Smooth muscle cell (in vitro differentiated cells): ENCODE measurements around the gene MYO1D. TPM values are rescaled to one million over a fixed set of nuclear protein-coding genes. Genes with fewer than 3 reads are reported as not detected.

ENCODE experiments used
- DNase-seq: peaks from one replicate; lab custom pipeline; 2025; ENCODE audit not compliant: unreplicated experiment; lab: John Stamatoyannopoulos, UW
- H2AFZ ChIP-seq: fragments of 200-600 bp; sonication (generic); 2 replicates; pipeline ENCODE4 v1.6.0; 2016; ENCODE audit warnings: antibody characterized with exemption, low read depth, mild to moderate bottlenecking
- H3F3A ChIP-seq: fragments of 200-600 bp; sonication (generic); 2 replicates; pipeline ENCODE4 v1.6.0; 2017; ENCODE audit warnings: antibody characterized with exemption, low read depth
- H3K27ac ChIP-seq: fragments of 200-600 bp; sonication (generic); 2 replicates; pipeline ENCODE4 v1.5.1; 2016; ENCODE audit warnings: low read depth, mild to moderate bottlenecking
- H3K27me3 ChIP-seq: fragments of 200-600 bp; sonication (generic); 2 replicates; pipeline ENCODE4 v1.6.1; 2016; ENCODE audit warnings: low read depth, mild to moderate bottlenecking
- H3K36me3 ChIP-seq: fragments of 200-600 bp; sonication (generic); 2 replicates; pipeline ENCODE4 v1.5.1; 2016; ENCODE audit warnings: low read depth
- H3K4me1 ChIP-seq: fragments of 200-600 bp; sonication (generic); 2 replicates; pipeline ENCODE4 v1.5.1; 2016; ENCODE audit warnings: low read depth
- H3K4me2 ChIP-seq: fragments of 200-600 bp; sonication (generic); 2 replicates; pipeline ENCODE4 v1.6.0; 2016; ENCODE audit warnings: mild to moderate bottlenecking
- H3K4me3 ChIP-seq: fragments of 200-600 bp; sonication (generic); 2 replicates; pipeline ENCODE4 v1.5.1; 2016; ENCODE audit warnings: mild to moderate bottlenecking
- H3K79me2 ChIP-seq: fragments of 200-600 bp; sonication (generic); 2 replicates; pipeline ENCODE4 v1.6.0; 2016; ENCODE audit warnings: low read depth, mild to moderate bottlenecking
- H3K9ac ChIP-seq: fragments of 200-600 bp; sonication (generic); 2 replicates; pipeline ENCODE4 v1.6.0; 2016; ENCODE audit warnings: low read depth
- H3K9me3 ChIP-seq: fragments of 200-600 bp; sonication (generic); replicated peaks from 2 replicates; pipeline ENCODE4 v1.5.1; 2016; ENCODE audit warnings: low read depth
- H4K20me1 ChIP-seq: fragments of 200-600 bp; sonication (generic); 2 replicates; pipeline ENCODE4 v1.6.0; 2016; ENCODE audit warnings: low read depth
- WGBS: methylation state at CpG from one replicate; pipeline ENCODE4 v1.1.7; 2016; ENCODE audit warnings: low lambda C conversion rate; 5-methylcytosine and 5-hydroxymethylcytosine counted together
- polyA plus RNA-seq: library from polyadenylated mRNA; unstranded; fragments of >200 nt; fragmentation: Nextera tagmentation; extraction: Ambion mirVana; gene quantifications from 2 replicates; pipeline ENCODE4 v1.2.1, GENCODE V29; 2016
- total RNA-seq: library from RNA; depleted of rRNA; stranded (reverse); fragments of >200 nt; gene quantifications from 2 replicates; pipeline ENCODE4 v1.2.3, GENCODE V29; 2014
- TF ChIP-seq, protein P1 (sequence below): fragments of 200-600 bp; sonication (generic); IDR thresholded peaks from 2 replicates; pipeline ENCODE4 v1.5.1; 2017; ENCODE audit warnings: borderline replicate concordance, mild to moderate bottlenecking, antibody characterized with exemption; ENCODE audit not compliant: insufficient read depth, poor library complexity, severe bottlenecking

MYO1D gene
- total and polyA plus RNA-seq, 2 experiments from 2014 or later, result 13.9 to 35.7 TPM

DNA sequence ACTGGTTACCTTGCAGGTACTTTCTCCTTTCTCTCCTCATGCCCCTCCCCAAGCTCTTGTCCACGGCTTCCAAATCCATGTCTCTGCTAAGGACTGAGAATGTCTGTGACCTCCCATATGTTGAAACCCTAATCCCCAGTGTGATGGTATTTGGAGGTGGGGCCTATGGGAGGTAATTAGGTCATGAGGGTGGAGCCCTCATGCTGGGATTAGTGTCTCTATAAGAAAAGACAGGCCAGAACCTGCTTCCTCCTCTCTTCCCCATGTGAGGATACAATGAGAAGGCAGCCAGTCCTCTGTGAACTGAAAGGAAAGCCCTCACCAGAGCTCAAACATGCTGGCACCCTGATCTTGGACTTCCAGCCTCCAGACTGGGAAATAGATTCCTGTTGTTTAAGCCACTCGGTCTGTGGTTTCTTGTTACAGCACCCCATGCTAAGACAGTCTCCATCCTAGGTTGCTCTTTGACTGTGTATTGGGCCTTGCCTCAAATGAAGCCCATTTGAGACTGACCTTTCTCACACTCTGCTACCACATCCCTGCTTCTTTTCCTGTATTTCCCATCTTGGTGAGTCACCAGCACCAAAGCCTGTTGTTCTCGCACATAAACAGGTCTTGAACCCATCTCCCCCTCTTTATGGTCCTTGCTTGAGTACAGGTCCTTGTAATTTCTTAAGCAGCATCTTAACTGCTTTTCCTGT is 255.2 kb downstream of the MYO1D start:
- Histone ChIP-seq H3K4me2 (no peak overlapping the region), H3K9ac (no peak overlapping the region), H3K79me2 (no peaks in the 10 kb centered on the region), H3K27me3 (no peaks in the 10 kb centered on the region), H3K4me3 (no peak overlapping the region), H4K20me1 (no peaks in the 10 kb centered on the region), H2AFZ (no peak overlapping the region), H3K4me1 (peaks cover 14% of the 10 kb centered on the region), H3K27ac (no peak overlapping the region), H3K36me3 (no peaks in the 10 kb centered on the region), H3K9me3 (no peaks in the 10 kb centered on the region), H3F3A (no peaks in the 10 kb centered on the region)
- WGBS, result 55% methylated on average over 3 of the region's 3 CpGs
- DNase-seq, result no peak
- TF ChIP-seq, protein P1, sequence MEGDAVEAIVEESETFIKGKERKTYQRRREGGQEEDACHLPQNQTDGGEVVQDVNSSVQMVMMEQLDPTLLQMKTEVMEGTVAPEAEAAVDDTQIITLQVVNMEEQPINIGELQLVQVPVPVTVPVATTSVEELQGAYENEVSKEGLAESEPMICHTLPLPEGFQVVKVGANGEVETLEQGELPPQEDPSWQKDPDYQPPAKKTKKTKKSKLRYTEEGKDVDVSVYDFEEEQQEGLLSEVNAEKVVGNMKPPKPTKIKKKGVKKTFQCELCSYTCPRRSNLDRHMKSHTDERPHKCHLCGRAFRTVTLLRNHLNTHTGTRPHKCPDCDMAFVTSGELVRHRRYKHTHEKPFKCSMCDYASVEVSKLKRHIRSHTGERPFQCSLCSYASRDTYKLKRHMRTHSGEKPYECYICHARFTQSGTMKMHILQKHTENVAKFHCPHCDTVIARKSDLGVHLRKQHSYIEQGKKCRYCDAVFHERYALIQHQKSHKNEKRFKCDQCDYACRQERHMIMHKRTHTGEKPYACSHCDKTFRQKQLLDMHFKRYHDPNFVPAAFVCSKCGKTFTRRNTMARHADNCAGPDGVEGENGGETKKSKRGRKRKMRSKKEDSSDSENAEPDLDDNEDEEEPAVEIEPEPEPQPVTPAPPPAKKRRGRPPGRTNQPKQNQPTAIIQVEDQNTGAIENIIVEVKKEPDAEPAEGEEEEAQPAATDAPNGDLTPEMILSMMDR, result no peak

DNA sequence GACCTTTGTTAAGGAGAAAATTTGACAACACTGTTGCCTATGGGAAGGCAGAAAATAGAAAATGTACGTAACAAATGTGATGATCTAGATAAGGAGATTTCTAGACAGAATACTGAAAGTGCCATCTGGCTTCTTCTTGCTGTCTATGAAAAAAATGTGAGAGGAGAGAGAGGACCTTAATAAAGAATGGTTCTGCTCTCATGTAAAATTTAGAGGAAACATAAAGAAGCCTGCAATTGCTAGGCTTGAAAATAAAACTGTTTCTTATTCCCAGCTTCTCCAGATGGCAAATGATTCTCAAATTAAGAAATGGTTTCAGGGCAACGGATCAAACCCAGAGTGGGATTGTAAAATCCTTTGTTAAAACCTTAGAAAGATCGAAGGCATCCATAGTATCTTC is 261.6 kb downstream of the MYO1D start:
- no peak overlapping the region for H3K9ac ChIP-seq
- TF ChIP-seq, protein P1, result no peak
- DNase-seq, result no peak

DNA sequence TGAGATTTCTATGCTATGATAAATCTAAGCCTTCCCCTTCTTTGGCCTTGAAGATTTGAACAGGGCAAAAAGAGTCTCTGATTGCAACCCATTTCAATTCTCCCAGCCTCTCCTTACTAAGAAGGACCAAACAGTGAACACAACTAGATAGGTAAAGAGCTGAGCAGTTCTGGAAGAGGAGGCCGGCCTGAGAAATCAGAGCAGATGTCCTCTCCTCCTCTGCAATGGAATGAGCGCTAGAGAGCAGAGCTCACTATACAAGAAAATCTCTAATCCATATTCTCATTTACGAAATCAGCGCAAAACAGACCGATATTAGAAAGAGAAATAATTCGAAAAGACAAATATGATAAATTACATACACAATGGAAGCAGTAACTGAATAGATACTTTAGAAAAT is 266.0 kb downstream of the MYO1D start:
- TF ChIP-seq, protein P1, result no peak
- DNase-seq, result no peak
- Histone ChIP-seq H3K4me3 (no peak overlapping the region), H3K36me3 (no peaks in the 10 kb centered on the region), H3K9ac (no peak overlapping the region), H3K27ac (no peak overlapping the region), H3K27me3 (no peaks in the 10 kb centered on the region), H3K79me2 (no peaks in the 10 kb centered on the region), H3F3A (no peaks in the 10 kb centered on the region), H2AFZ (no peak overlapping the region), H4K20me1 (no peaks in the 10 kb centered on the region), H3K9me3 (no peaks in the 10 kb centered on the region), H3K4me2 (no peak overlapping the region), H3K4me1 (peaks cover 8% of the 10 kb centered on the region)
- 94% methylated on average over 6 of the region's 6 CpGs for WGBS

More for the DNA sequence above, 261.6 kb downstream of the MYO1D start:
- Histone ChIP-seq H3K36me3 (no peaks in the 10 kb centered on the region), H2AFZ (no peak overlapping the region), H3K9me3 (no peaks in the 10 kb centered on the region), H3K4me2 (no peak overlapping the region), H3K27me3 (no peaks in the 10 kb centered on the region), H3K4me1 (no peaks in the 10 kb centered on the region), H4K20me1 (no peaks in the 10 kb centered on the region), H3K27ac (no peak overlapping the region), H3F3A (no peaks in the 10 kb centered on the region), H3K79me2 (no peaks in the 10 kb centered on the region), H3K4me3 (no peak overlapping the region)
- 86% methylated on average over 3 of the region's 3 CpGs for WGBS
